Smooth muscle cell (in vitro differentiated cells): ENCODE measurements around the gene CETP. TPM values are rescaled to one million over a fixed set of nuclear protein-coding genes. Genes with fewer than 3 reads are reported as not detected.

Experiments
- DNase-seq: peaks from one replicate; lab custom pipeline; 2025; ENCODE audit not compliant: unreplicated experiment; lab: John Stamatoyannopoulos, UW
- H2AFZ ChIP-seq: fragments of 200-600 bp; sonication (generic); 2 replicates; pipeline ENCODE4 v1.6.0; 2016; ENCODE audit warnings: antibody characterized with exemption, low read depth, mild to moderate bottlenecking
- H3F3A ChIP-seq: fragments of 200-600 bp; sonication (generic); 2 replicates; pipeline ENCODE4 v1.6.0; 2017; ENCODE audit warnings: antibody characterized with exemption, low read depth
- H3K27ac ChIP-seq: fragments of 200-600 bp; sonication (generic); 2 replicates; pipeline ENCODE4 v1.5.1; 2016; ENCODE audit warnings: low read depth, mild to moderate bottlenecking
- H3K27me3 ChIP-seq: fragments of 200-600 bp; sonication (generic); 2 replicates; pipeline ENCODE4 v1.6.1; 2016; ENCODE audit warnings: low read depth, mild to moderate bottlenecking
- H3K36me3 ChIP-seq: fragments of 200-600 bp; sonication (generic); 2 replicates; pipeline ENCODE4 v1.5.1; 2016; ENCODE audit warnings: low read depth
- H3K4me1 ChIP-seq: fragments of 200-600 bp; sonication (generic); 2 replicates; pipeline ENCODE4 v1.5.1; 2016; ENCODE audit warnings: low read depth
- H3K4me2 ChIP-seq: fragments of 200-600 bp; sonication (generic); 2 replicates; pipeline ENCODE4 v1.6.0; 2016; ENCODE audit warnings: mild to moderate bottlenecking
- H3K4me3 ChIP-seq: fragments of 200-600 bp; sonication (generic); 2 replicates; pipeline ENCODE4 v1.5.1; 2016; ENCODE audit warnings: mild to moderate bottlenecking
- H3K79me2 ChIP-seq: fragments of 200-600 bp; sonication (generic); 2 replicates; pipeline ENCODE4 v1.6.0; 2016; ENCODE audit warnings: low read depth, mild to moderate bottlenecking
- H3K9ac ChIP-seq: fragments of 200-600 bp; sonication (generic); 2 replicates; pipeline ENCODE4 v1.6.0; 2016; ENCODE audit warnings: low read depth
- H3K9me3 ChIP-seq: fragments of 200-600 bp; sonication (generic); replicated peaks from 2 replicates; pipeline ENCODE4 v1.5.1; 2016; ENCODE audit warnings: low read depth
- H4K20me1 ChIP-seq: fragments of 200-600 bp; sonication (generic); 2 replicates; pipeline ENCODE4 v1.6.0; 2016; ENCODE audit warnings: low read depth
- CTCF ChIP-seq: fragments of 200-600 bp; sonication (generic); IDR thresholded peaks from 2 replicates; pipeline ENCODE4 v1.5.1; 2017; ENCODE audit warnings: borderline replicate concordance, mild to moderate bottlenecking, antibody characterized with exemption; ENCODE audit not compliant: insufficient read depth, poor library complexity, severe bottlenecking
- whole genome bisulfite sequencing: methylation state at CpG from one replicate; pipeline ENCODE4 v1.1.7; 2016; ENCODE audit warnings: low lambda C conversion rate; 5-methylcytosine and 5-hydroxymethylcytosine counted together
- polyA plus RNA-seq: library from polyadenylated mRNA; unstranded; fragments of >200 nt; fragmentation: Nextera tagmentation; extraction: Ambion mirVana; gene quantifications from 2 replicates; pipeline ENCODE4 v1.2.1, GENCODE V29; 2016
- total RNA-seq: library from RNA; depleted of rRNA; stranded (reverse); fragments of >200 nt; gene quantifications from 2 replicates; pipeline ENCODE4 v1.2.3, GENCODE V29; 2014

CETP gene
- total and polyA plus RNA-seq, 2 experiments from 2014 or later = not detected

DNA sequence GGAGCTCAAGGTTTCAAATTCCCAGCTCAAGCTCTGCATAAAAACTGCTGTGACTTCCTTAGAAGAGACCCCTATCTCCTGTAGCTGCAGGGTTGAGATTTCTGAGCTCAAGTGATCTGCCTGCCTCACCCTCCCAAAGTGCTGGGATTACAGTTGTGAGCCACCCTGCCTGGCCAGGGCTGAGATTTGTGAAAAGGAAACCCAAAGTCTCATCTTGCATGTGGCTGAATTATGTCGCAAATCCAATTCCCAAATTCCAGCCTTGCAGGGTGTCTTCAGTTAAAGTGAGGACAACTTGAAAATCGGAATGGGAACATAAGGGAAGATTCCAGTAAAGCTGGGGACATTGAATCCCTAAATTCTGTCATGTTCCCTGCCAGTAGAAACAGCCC is 14.2 kb upstream of the CETP start:
- WGBS = 79% methylated on average over 2 of the region's 2 CpGs
- no peak overlapping the region for H3K4me3 ChIP-seq
- peaks cover 17% of the 10 kb centered on the region for H3K36me3 ChIP-seq
- H3K27ac ChIP-seq = no peak overlapping the region
- no peak for DNase-seq
- H3K4me1 ChIP-seq = no peaks in the 10 kb centered on the region
- peaks cover 15% of the 10 kb centered on the region for H4K20me1 ChIP-seq
- H3F3A ChIP-seq = peaks cover 38% of the 10 kb centered on the region
- no peaks in the 10 kb centered on the region for H3K9me3 ChIP-seq
- H3K79me2 ChIP-seq = no peaks in the 10 kb centered on the region
- no peak overlapping the region for H3K9ac ChIP-seq
- H2AFZ ChIP-seq = no peak overlapping the region
- TF ChIP-seq CTCF = no peak
- no peak overlapping the region for H3K4me2 ChIP-seq
- H3K27me3 ChIP-seq = no peaks in the 10 kb centered on the region

DNA sequence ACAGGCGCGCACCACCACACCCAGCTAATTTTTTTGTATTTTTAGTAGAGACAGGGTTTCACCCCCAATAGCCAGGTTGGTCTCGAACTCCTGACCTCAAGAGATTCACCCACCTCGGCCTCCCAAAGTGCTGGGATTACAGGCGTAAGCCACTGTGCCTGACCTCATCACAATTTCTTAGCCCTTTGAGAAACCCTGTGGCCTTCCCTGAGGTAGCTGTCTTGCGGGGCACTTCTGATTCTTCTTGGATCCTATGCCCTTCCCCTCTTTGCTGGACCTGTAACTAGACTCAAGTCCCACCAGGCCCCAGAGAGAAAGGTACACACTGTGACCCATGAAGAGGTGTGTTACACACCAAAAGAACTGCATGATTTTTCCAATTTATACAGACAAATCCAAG is 13.5 kb upstream of the CETP start:
- no peak overlapping the region for H3K9ac ChIP-seq
- H3K27ac ChIP-seq = no peak overlapping the region
- H3K9me3 ChIP-seq = no peaks in the 10 kb centered on the region
- no peaks in the 10 kb centered on the region for H3K4me1 ChIP-seq
- no peaks in the 10 kb centered on the region for H3K27me3 ChIP-seq
- no peak overlapping the region for H2AFZ ChIP-seq
- peaks cover 31% of the 10 kb centered on the region for H3F3A ChIP-seq
- no peak for DNase-seq
- peaks cover 11% of the 10 kb centered on the region for H3K36me3 ChIP-seq
- H4K20me1 ChIP-seq = peaks cover 9% of the 10 kb centered on the region
- 94% methylated on average over 6 of the region's 6 CpGs for WGBS
- no peaks in the 10 kb centered on the region for H3K79me2 ChIP-seq
- no peak for TF ChIP-seq CTCF
- H3K4me2 ChIP-seq = no peak overlapping the region
- no peak overlapping the region for H3K4me3 ChIP-seq

- H3K27ac ChIP-seq = no peak overlapping the region
- no peak overlapping the region for H2AFZ ChIP-seq
- H3K27me3 ChIP-seq = no peaks in the 10 kb centered on the region
- H3K79me2 ChIP-seq = no peaks in the 10 kb centered on the region
- no peaks in the 10 kb centered on the region for H3K36me3 ChIP-seq
- no peaks in the 10 kb centered on the region for H3K9me3 ChIP-seq
- 83% methylated on average over 4 of the region's 4 CpGs for WGBS
- DNase-seq = no peak
- TF ChIP-seq CTCF = no peak
- no peak overlapping the region for H3K9ac ChIP-seq
- H4K20me1 ChIP-seq = no peaks in the 10 kb centered on the region
- peaks cover 13% of the 10 kb centered on the region for H3F3A ChIP-seq
- no peak overlapping the region for H3K4me3 ChIP-seq
- H3K4me2 ChIP-seq = no peak overlapping the region
- no peaks in the 10 kb centered on the region for H3K4me1 ChIP-seq
Observed at GRCh38 chr16:56950051-56950450, 11.7 kb upstream of the CETP start.

DNA sequence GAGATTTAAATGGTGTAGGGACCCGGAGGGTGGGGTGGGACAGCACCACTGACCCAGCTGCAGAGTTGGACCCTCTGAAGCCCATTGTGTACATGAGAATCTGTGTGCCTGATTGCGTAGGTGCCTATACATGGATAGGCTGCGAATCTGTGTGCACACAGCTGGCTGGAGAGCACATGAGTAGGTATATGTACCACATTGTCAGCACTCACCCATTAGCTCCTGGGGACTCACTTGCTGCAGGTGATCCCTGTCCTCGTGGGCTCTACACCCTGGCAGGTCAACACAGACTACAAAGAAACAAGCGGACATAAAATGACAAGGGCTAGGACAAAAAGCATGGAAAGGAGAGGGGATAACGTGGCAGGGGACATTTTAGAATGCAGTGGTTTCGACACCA is 11.3 kb upstream of the CETP start:
- H4K20me1 ChIP-seq = no peaks in the 10 kb centered on the region
- H3K4me1 ChIP-seq = no peaks in the 10 kb centered on the region
- no peak overlapping the region for H3K4me3 ChIP-seq
- no peak for DNase-seq
- 86% methylated on average over 7 of the region's 7 CpGs for WGBS
- H3K27me3 ChIP-seq = no peaks in the 10 kb centered on the region
- no peaks in the 10 kb centered on the region for H3K9me3 ChIP-seq
- H2AFZ ChIP-seq = no peak overlapping the region
- H3F3A ChIP-seq = peaks cover 10% of the 10 kb centered on the region
- no peaks in the 10 kb centered on the region for H3K36me3 ChIP-seq
- no peaks in the 10 kb centered on the region for H3K79me2 ChIP-seq
- H3K27ac ChIP-seq = no peak overlapping the region
- H3K4me2 ChIP-seq = no peak overlapping the region
- H3K9ac ChIP-seq = no peak overlapping the region
- TF ChIP-seq CTCF = no peak
